SIG-M5 treated with dmso at 0.1 percent for 504 hours (cell line): Measurements from ENCODE around the gene NRG3.
"Not testable (repeated sequence)": the region's sequence is repeated elsewhere in the genome, so short reads cannot be mapped to it uniquely, and the experiment has no call there.

ENCODE experiments used
- DNase-seq: peaks from one replicate; lab custom pipeline; 2025; ENCODE audit not compliant: unreplicated experiment; lab: John Stamatoyannopoulos, UW

Gene NRG3

GRCh38 chr10:82653244-82654155, 778.5 kb downstream of the NRG3 start:
- no peak for DNase-seq

- no peak for DNase-seq
Measured at GRCh38 chr10:82660205-82660604, 785.2 kb downstream of the NRG3 start.

- no peak for DNase-seq
Measured at GRCh38 chr10:82660986-82661385, 786.0 kb downstream of the NRG3 start.

GRCh38 chr10:82661701-82662100, 786.7 kb downstream of the NRG3 start:
- no peak for DNase-seq

GRCh38 chr10:82668221-82668895, 793.4 kb downstream of the NRG3 start:
- DNase-seq: no peak

- no peak for DNase-seq
Measured at GRCh38 chr10:82674036-82674435, 799.0 kb downstream of the NRG3 start.

- DNase-seq: not testable (repeated sequence)
Measured at GRCh38 chr10:82677932-82678331, 802.9 kb downstream of the NRG3 start.

- not testable (repeated sequence) for DNase-seq
Measured at GRCh38 chr10:82678451-82678850, 803.5 kb downstream of the NRG3 start.

GRCh38 chr10:82680608-82681007, 805.6 kb downstream of the NRG3 start:
- no peak for DNase-seq

- DNase-seq: no peak
Measured at GRCh38 chr10:82683945-82684344, 809.0 kb downstream of the NRG3 start.

- no peak for DNase-seq
Measured at GRCh38 chr10:82685087-82685486, 810.1 kb downstream of the NRG3 start.

- DNase-seq: no peak
Measured at GRCh38 chr10:82691211-82691610, 816.2 kb downstream of the NRG3 start.

GRCh38 chr10:82692458-82692857, 817.5 kb downstream of the NRG3 start:
- no peak for DNase-seq

GRCh38 chr10:82721831-82722230, 846.8 kb downstream of the NRG3 start:
- no peak for DNase-seq

- DNase-seq: no peak
Measured at GRCh38 chr10:82722273-82722672, 847.3 kb downstream of the NRG3 start.

- no peak for DNase-seq
Measured at GRCh38 chr10:82736305-82736704, 861.3 kb downstream of the NRG3 start.

- DNase-seq: no peak
Measured at GRCh38 chr10:82737549-82737948, 862.6 kb downstream of the NRG3 start.

GRCh38 chr10:82738592-82738991, 863.6 kb downstream of the NRG3 start:
- DNase-seq: no peak

GRCh38 chr10:82742478-82742877, 867.5 kb downstream of the NRG3 start:
- peak; percentile 9 for DNase-seq

GRCh38 chr10:82742898-82743297, 867.9 kb downstream of the NRG3 start:
- DNase-seq: no peak

GRCh38 chr10:82750538-82750937, 875.5 kb downstream of the NRG3 start:
- DNase-seq: no peak

GRCh38 chr10:82757397-82757796, 882.4 kb downstream of the NRG3 start:
- DNase-seq: no peak
